Stimulated activated CD8-positive, alpha-beta memory T cell treated with anti-CD3 and anti-CD28 coated beads, Interleukin-7, amount 100 ng/mL, for 24 hours (primary cell): ENCODE results near the gene AFDN.
"Not testable (repeated sequence)": the region's sequence is repeated elsewhere in the genome, so short reads cannot be mapped to it uniquely, and the experiment has no call there.

Source experiments
- DNase-seq: peaks from one replicate; pipeline ENCODE4 v3.0.0-alpha.2; 2020; ENCODE audit warnings: low read depth

The AFDN gene

DNA sequence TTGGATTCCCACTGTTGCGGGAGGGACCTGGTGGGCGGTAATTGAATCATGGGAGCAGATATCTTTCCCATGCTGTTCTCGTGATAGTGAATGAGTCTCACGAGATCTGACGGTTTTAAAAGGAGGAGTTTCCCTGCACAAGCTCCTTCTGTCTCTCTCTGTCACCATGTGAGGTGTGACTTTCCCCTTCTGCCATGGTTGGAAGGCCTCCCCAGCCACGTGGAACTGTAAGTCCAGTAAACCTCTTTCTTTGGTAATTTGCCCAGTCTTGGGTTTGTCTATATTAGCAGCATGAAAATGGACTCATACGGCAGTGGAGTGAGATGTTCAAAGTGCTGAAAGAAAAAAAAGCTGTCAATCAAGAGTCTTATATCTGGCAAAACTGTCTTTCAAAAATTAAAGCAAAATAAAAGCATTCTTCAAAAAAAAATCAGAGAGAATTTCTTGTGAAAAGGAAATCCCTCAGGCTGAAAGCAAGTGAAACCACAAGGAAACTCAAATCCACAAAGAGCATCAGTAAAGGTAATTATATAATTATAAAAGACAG, 155.3 kb downstream of the AFDN start:
- no peak for DNase-seq

DNA sequence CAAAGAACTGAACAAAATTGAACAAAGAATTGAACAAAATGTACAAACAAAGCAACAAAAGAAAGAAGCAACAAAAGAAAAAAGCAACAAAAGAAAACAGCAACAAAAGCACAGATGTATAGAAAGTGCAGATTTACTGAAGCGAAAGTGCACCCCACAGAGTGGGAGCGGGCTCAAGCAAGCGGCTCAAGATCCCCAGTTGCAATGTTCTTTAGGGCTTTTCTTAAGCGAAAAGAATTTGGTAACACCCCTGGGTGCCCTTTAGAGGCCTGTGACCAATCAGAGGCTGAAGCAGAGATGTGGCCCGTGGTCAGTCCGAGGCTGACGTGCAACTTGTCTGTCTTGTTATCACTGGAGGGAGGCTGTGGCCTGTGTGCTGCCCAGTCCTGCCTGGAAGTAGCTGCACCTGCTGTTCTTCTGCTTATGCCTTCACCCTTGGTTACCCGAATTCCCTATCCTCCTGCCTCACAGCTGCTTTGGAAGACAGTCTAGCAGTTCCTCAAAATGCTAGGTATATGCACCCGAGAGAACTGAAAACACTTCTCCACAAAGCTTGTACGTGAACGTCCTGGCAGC, 157.5 kb downstream of the AFDN start:
- DNase-seq: no peak

DNA sequence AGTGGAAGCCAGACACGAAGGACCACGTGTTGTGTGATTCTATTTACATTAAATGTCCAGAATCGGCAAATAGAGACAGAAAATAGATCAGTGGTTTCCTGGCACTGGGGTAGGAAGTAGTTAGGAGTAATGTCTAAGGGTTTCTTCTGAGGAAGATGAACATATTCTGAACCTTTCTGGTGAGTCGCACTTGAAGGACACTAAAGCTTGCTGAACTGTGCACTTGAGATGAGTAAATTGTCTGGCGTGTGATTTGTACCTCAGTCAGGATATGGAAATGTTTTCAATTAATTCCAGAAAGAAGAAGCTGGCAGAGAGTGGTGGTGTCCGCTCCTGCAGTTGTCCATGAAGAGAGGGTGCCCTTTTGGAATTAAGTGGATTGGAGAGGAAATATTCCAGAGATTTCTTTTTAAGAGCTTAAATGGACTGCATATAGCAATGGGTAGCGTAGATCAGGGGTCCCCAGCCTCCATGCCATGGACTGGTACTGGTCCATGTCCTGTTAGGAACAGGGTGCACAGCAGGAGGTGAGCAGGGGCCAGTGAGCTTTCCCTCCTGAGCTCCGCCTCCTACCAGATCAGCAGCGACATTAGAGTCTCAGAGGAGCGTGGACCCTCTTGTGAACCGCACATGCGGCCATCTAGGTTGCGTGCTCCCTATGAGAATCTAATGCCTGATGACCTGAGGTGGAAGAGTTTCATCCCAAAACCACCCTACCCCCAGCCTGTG, 158.3 kb downstream of the AFDN start:
- DNase-seq: no peak

DNA sequence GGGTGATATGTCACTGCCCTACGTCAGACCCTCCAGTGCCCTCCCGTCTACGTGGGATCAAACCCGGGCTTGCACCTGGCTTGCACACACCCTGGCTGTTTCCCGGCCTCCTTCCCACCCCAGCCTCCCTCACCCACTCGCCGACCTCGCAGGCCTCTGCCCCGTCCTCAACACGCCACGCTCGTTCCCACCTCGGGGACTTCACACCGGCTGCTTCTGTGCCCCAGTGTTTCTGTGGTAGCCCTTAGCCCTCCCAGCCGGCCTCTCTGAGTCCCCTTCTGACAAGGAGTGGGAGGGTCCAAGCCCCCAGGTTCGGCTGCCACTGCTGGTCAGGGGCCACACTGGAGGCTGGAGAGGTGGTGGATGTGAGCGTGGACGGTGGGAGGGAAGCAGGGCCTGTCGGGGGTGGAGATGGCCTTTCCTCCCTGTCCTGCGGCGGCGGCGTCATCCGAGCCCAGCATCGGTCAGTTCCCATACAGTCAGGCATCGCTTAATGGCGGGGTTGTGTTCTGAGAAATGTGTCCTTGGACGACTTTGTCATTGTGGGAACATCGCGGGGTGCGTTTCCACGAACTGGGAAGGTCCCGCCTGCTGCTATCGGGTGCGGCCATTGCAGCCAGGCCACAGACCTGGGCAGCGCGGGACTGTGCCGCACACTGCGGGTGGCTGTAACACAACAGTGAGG, 159.3 kb downstream of the AFDN start:
- no peak for DNase-seq

DNA sequence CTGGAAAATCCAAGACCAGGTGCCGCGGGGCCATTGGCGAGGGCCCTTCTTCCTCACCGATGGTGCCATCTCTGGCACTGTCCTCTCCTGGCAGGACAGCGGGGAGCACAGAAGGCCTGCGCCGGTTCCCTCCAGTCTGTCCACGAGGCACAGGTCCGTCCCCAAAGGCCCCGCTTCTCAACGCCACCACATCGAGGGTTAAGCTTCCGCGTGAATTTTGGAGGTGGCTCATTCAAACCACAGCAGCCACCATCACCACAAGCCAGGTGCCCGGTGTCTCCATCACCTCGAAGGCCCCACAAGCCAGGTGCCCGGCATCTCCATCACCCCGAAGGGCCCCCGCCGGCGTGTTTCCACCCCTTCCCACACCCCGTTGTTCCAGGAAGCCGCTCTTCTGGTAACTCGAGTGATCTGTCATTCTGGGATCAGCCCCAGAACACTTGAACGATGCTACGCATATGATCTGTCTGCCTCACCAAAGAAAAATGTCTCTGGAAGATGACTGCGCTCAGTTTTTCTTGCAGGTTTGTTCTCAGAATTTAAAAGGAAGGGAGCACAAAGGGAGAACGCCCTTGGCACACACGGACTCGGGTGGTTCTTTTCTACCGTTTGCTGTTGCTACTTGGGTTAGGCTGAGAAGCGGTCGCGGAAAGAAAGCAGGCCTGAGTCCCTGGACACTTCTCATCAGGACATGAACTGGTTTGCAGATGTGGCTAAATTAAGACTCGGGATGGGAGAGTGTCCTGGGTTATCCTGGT, 160.9 kb downstream of the AFDN start:
- DNase-seq: no peak

DNA sequence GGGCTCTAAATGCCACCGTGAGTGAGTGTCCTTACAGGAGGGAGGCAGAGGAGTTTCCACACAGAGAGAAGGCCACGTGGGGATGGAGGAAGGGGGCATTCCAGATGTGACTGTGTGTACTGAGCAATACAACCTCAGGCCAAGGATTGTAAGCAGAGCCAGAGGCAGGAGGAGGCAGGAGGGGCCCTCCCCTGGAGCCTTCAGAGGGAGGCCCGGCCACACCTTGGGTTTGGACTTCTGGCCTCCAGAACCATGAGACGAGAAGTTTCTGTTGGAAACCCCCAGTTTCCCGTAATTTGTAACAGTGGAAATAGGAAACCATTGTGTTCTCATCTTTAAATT, 161.4 kb downstream of the AFDN start:
- no peak for DNase-seq

DNA sequence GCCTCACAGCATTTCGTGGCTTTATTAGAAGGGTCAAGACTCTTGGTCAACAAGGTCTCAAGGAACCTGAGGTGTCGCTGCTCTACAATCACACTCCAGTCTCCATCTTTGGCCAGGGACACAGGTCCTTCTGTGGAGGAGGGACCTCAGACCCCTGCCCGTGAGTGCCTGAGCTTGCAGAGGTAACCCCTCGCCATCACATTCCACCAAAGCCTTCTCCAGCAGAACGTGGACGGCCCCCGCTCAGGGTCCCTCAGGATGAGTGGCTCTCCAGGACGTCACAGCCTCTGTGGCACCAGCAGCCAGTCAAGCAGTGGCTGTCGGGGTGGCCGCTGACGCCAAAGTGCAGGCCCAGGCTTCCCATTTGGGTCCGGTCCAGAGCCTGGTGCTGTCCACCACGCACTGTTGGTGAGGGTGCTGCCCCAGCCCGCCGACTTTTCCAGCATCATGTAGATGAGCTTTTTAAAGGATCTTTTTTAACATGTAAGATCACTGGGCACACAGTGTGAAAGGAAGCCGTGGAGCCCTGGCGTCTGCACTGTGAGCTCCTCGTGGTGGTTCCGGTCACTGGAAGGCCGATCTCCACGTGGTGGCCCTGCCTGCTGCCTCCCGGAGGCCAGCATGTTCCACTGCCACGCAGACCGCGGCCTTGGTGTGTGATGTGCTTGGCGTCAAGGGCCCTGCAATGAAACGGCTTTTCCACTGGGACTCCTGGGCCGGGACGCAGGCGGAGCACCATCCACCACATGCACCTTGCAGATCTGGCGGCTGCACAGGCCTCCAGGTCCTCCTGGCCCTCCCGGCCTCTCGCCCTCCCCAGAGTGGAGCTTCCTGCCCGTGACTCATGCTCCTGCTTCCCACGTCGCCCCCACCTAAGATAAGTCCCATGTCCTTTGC, 162.5 kb downstream of the AFDN start:
- DNase-seq: no peak

DNA sequence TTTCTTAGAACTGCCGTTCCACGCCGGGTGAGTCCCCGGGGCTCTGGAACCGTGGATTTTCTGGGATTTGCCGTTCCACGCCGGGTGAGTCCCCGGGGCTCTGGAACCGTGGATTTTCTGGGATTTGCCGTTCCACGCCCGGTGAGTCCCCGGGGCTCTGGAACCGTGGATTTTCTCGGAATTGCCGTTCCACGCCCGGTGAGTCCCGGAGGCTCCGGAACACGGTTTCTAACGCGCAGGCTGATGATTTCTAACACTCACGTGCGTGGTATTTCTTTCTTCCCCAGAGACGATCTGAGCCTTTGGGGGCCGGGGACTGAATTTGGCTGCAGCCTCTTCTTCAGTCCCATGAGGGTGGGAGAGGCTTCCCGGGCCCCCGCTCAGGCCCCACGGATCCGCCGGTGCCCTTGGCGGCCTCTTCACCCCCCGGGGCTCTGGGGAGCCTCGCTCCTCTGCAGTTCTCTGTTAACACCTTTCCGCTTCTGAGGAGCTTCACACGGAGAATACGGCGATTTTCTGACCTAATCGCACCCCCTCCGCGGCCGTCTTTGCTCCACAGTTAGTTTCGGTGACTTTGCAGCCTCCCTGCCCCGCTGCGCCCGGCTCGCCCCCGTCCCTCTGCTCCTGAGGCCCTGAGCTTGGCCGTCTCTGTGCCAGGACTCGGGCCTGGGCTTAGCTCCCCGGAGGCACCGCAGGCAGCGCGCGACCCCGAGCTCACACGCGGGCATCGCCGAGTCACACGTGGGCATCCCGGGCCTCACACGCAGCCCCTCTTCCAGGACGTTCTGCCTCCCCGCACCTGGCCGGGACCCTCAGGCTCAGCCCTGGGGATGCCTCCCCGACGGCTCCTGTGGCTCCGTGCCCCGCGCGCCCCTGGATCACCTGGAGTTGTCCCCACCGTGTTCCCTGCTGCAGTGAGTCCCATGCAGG, 163.6 kb downstream of the AFDN start:
- no peak for DNase-seq

DNA sequence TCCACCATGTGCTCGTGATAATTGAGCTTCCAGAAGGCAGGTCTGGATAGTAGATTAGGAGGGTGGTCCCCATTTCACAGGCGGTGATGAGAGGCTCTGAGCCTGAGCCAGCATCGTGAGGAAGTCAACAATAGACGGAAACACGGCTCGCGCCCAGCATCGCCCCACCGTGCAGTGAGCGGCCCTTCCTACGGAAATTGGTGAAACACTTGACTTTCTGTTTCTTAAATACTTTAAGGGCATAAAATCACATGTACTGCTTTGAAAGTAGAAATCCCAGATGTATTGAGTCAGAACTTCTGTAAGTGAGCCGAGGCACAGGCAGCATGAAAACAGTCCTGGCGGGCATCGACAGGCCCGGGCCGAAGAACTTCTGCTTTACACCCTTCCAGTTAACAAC, 166.5 kb downstream of the AFDN start:
- no peak for DNase-seq

DNA sequence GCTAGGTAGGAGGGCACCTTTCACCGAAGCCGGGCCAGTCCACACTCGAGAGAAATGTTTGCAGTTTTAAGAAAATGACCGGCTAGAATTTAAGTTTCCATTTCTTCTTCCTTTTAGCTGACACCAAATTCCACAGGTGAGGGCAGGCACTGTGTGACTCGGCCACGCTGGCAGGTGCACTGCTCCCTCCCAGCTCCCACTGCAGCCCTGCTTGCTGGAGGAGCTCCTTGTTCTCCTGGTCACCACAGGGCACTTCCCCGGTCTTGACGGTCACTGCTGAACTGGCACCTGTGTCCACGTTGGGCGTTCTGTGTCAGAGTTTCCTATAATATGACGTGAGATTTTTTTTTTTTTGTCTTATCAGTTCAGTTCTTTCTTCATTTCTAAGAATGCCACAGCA, 167.1 kb downstream of the AFDN start:
- DNase-seq: no peak

DNA sequence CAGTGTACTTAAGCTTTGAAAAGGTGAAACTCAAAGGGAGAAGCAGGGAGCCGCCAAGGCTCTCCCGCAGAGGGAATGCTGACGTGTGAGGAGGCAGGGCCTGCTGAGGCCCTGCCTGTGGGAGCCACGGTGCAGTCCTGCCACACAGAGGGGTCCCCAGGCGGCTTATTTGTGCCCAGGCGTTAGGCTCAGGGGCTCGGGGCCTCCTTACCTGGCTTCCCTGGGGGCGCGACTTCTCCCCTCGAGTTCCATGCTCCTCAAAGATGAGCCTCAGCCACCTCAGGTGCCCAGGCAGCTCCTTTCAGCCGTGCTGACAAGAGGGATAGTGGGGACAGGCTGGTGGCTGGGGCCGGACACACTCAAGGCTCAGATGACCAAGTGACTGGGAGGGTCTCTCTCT, 168.6 kb downstream of the AFDN start:
- no peak for DNase-seq

DNA sequence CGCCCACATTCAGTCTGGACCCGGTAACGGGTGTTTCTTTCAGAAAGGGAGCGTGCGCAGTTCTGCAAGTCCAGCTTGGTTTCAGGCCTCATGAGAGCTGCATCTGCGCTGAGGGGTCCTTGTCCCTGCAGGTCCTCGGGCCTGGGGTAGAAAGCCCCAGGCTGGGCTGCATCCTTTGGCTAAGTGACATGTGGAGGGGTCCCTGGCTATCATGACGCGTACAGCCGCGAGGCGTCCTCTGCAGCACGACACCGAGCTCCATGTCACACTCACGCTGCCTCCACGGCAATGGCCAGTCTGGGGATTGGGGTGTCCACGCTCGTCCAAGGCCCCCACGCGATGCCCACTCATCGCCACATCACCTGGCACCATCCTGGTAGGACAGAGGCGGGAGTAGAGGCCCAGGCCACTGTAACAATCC, 169.0 kb downstream of the AFDN start:
- DNase-seq: no peak

DNA sequence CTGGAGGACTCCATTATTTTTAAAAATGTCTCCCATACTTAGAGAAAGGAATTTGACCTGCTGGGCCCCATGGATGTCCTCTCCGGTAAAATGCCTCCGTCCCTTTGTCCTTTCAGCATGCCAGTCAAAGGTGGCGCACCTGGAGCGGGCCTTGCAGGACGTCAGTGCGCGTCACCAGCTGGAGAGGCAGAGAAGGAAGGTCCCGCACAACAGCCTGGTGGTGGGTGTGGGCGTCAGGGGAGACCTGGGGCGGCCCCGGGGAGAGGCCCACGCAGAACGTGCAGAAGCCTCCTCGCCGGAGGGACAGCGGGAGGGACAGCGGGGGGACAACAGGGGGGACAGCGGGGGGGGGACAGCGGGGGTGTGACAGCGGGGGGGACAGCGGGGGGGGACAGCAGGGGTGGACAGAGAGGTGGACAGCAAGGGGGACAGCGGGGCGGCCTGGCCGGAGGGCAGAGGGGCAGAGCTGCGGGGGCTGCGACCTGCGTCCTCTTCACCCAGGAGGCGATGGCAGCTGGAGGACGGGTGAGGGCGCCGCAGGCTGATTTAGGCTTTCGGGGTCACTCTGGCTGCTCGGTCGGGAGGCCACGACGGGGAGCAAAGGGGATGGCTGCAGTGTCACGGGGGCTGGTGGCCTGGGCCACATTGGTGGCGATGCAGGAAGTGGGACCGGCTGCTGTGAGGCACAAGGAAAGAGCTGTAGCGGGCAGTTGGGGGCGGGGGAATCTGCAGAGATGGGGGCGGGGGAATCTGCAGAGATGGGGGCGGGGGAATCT, 169.9 kb downstream of the AFDN start:
- no peak for DNase-seq

DNA sequence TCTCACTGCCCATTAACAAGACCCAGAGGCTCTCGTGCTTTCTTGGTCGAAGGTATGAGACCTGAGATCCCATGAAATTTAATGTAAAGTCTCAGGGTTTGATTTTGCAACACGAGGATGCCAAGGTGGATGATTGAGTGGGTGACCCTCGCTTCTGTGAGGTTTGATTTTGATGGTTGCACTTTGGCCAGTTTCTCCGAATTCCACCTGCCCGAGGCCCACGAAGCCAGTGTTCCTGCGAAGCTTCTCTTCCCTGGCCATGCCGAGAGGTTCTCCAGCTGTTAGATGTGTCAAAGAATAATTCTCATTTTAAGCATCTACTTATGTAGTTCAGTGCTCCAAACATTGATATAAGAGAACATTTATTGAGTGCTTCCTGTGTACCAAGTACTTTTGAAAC, 170.9 kb downstream of the AFDN start, which contains the start of gene KIF25:
KIF25 (plus strand) TSS at position 30 of the 400 bp plus-strand sequence. CDS start 31,915 bp downstream, outside the sequence.
- no peak for DNase-seq

DNA sequence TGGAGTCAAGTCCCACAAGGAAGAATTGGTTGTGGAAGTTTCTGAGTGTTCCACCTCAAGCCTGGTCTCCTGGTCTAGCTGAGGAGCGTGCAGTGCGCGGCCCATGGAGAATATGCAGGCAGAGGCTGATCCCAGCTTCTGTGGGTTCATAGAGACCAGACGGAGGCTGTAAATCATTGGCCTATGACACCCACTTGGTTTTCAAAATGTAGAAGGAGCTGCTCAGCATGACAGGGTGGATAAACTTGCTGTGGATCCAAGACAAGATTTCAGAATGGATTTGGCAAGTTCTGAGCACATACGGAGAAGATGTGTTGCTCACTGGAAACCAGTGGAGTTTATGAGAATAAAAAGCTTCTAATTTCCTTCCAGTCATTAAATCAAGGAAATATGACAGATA, 171.5 kb downstream of the AFDN start:
- DNase-seq: no peak

DNA sequence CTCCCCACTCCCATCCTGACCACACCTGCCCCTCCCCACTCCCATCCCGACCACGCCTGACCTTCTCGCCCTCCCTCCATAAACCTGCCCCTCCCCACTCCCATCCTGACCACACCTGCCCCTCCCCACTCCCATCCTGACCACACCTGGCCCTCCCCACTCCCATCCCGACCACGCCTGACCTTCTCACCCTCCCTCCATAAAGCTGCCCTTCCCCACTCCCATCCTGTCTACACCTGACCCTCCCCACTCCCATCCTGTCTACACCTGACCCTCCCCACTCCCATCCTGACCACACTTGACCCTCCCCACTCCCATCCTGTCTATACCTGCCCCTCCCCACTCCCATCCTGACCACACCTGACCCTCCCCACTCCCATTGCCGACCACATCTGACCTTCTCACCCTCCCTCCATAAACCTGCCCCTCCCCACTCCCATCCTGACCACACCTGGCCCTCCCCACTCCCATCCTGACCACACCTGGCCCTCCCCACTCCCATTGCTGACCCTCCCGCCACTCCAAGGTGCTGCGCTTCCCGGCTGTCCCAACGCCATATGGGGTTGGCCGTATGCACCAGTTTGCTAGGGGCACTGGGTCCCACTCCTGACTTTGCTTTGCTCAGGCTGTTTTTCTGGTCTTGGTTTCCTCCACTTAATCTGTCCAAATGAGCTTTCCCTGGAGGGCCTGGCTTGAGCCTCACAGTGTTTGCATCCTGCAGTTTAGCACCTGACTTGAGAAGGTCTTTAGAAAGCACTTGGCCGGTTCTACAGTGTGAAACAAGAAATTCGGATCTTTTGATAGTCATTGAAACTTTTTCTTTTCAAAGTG, 173.7 kb downstream of the AFDN start:
- no peak for DNase-seq

DNA sequence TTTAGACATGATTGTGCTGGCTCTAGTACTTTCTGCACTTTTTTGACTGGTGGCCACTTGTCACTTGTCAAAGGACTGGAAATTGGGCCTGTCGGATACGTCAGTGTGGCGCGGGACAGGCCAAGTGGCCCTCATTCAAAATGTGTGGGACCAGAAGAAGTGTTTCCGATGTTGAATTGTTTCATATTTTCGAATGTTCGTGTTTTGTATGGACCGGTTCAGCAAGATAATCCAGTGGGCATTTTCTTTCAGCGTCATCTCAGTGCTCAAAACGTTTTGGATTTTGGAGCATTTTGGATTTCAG, 174.3 kb downstream of the AFDN start:
- DNase-seq: no peak

DNA sequence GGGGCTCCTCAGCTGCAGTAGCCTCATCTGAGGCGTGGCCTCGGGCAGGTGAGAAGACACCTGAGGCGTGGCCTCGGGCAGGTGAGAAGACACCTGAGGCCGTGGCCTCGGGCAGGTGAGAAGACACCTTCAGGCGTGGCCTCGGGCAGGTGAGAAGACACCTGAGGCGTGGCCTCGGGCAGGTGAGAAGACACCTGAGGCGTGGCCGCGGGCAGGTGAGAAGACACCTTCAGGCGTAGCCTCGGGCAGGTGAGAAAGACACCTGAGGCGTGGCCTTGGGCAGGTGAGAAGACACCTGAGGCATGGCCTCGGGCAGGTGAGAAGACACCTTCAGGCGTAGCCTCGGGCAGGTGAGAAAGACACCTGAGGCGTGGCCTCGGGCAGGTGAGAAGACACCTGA, 174.8 kb downstream of the AFDN start:
- DNase-seq: not testable (repeated sequence)

DNA sequence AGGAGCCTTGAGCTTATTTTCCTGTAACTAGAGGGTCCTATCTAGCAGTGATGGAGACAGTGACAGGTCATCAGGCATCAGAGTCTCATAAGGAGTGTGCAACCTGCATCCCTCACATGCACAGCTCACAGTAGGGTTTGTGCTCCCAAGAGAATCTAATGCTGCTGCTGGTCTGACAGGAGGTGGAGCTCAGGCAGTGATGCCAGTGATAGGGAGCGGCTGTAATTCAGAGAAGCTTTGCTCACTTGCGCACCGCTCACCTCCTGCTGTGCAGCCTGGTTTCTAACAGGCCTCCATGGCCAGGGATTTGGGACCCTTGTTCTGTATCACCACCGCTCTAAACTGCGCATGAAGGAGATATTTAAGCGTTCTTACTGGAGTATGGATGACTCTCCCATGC, 176.1 kb downstream of the AFDN start:
- DNase-seq: no peak
